ENCODE measurements around the gene HIVEP1.

The HIVEP1 gene

DNA sequence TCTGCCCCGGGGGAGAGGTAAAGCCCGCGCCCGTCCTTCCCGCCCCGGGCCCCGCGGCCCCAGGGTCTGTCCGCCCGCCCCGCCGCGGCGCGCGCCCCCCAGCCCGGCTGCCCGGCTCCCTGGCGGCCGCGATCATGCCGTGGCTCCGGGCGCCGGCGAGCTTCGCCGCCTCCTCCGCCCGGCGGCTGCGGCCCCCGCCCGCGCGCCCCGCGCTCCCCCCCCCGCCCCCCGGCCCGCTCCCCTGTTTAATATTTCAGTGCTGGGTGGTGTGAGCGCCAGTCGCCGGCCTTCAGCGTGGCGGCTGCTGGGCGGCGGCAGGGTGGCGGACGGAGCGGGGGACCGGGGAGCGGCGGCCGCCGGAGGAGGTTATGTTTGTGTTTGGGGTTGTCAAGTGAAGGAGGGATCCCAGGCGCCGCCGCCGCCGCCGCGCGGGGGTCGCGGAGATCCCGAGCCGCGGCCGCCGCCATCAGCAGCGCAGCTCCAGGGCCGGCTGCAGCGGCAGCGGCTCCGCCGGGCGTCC lies at the start of gene HIVEP1:
Gene HIVEP1 (plus strand): TSS at position 275 of the 520 bp plus-strand sequence. CDS start 3,317 bp downstream, outside the sequence.
- Histone ChIP-seq H3K27ac (ENCODE audit: low read depth, low read length) (peak within 1 kb of the TSS; percentile 99), H3K27me3 (ENCODE audit: control insufficient read depth in 5 of 5, insufficient read depth in 4 of 5, low read length in 5 of 5) (no peaks in the 10 kb centered on the region), H3K4me3 (ENCODE audit: low read depth in 1 of 5, low read length in 5 of 5) (peak within 1 kb of the TSS; percentile 75 to 96 (median 85)), H3K9ac (ENCODE audit: low read length in 5 of 5) (peak within 1 kb of the TSS in 4 of 5 donors; percentile 66 to 89 (median 76)), H3K4me1 (ENCODE audit: control insufficient read depth in 5 of 5, insufficient read depth in 5 of 5, low read length in 5 of 5) (peaks cover 11 to 37% (median 28%) of the 10 kb centered on the region in 5 donors), H3K36me3 (ENCODE audit: control insufficient read depth in 5 of 5, insufficient read depth in 5 of 5, low read length in 5 of 5) (peaks cover 0 to 7% (median 4%) of the 10 kb centered on the region in 5 donors), H3K9me3 (ENCODE audit: control insufficient read depth in 5 of 5, low read length in 5 of 5) (peaks cover 0 to 3% (median 0%) of the 10 kb centered on the region in 5 donors)

DNA sequence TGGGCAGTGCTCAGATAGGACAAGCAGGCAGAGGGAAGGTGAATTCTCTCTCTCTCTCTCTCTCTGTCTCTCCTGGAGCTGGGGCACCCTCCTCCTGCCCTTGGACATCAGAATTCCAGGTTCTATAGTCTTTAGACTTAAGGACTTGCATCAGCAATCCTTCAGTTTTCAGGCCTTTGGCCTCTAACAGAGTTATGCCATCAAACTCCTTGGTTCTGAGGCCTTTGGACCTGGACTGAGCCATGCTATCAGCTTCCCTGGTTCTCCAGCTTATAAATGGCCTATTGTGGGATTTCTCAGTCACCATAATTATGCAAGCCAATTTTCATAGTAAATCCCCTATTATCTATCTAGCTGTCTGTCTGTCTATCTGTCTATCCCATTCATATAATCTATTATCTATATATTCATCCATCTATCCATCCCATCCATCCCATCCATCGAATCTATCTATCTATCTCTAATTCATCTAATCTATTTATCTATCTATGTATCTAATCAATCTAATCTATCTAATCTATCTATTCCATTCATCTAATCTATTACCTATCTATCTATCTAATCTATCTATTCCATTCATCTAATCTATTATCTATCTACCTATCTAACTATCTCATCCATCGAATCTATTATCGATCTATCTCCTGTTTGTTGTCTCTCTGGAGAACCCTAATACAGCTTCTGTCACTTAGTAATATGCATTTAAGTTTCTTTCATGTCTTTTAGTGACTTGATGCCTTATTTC lies 48.2 kb upstream of the HIVEP1 start:
- H3K36me3 ChIP-seq (ENCODE audit: control insufficient read depth in 5 of 5, insufficient read depth in 5 of 5, low read length in 5 of 5): no peaks in the 10 kb centered on the region
- H3K9me3 ChIP-seq (ENCODE audit: control insufficient read depth in 5 of 5, low read length in 5 of 5): peaks cover 0 to 3% (median 0%) of the 10 kb centered on the region in 5 donors
- H3K4me3 ChIP-seq (ENCODE audit: low read depth in 1 of 5, low read length in 5 of 5): no peak overlapping the region
- H3K9ac ChIP-seq (ENCODE audit: low read length in 5 of 5): no peak overlapping the region
- H3K4me1 ChIP-seq (ENCODE audit: control insufficient read depth in 5 of 5, insufficient read depth in 5 of 5, low read length in 5 of 5): peaks cover 0 to 6% (median 3%) of the 10 kb centered on the region in 5 donors
- no peak overlapping the region for H3K27ac ChIP-seq (ENCODE audit: low read depth, low read length)
- H3K27me3 ChIP-seq (ENCODE audit: control insufficient read depth in 5 of 5, insufficient read depth in 4 of 5, low read length in 5 of 5): no peaks in the 10 kb centered on the region

DNA sequence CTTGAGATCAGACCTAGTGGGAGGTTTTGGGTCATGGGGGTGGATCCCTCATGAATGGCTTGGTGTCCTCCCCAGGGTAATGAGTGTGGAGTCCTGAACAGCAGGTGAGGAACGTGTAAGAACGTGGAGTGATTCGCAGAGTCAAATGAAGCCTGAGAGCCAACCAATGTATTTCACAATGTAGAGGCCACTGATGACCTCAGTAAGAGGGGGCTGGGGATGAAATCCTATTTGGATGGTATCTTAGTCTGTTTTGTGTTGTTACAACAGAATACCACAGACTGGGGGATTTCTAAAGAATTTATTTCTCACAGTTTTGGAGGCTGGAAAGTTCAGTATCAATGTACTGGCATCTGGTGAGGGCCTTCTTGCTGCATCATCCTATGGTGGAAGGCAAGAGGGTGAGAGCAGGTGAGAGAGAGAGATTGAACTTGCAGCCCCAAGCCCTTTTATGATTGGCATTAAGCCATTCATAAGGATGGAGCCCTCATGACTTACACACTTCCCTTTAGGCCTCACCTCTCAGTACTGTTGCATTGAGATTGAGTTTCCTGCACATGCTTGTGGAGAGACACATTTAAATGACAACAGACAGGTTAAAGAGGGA lies 47.3 kb upstream of the HIVEP1 start:
- Histone ChIP-seq H3K36me3 (ENCODE audit: control insufficient read depth in 5 of 5, insufficient read depth in 5 of 5, low read length in 5 of 5) (no peaks in the 10 kb centered on the region), H3K4me3 (ENCODE audit: low read depth in 1 of 5, low read length in 5 of 5) (no peak overlapping the region), H3K27ac (ENCODE audit: low read depth, low read length) (no peak overlapping the region), H3K4me1 (ENCODE audit: control insufficient read depth in 5 of 5, insufficient read depth in 5 of 5, low read length in 5 of 5) (peaks cover 0 to 12% (median 9%) of the 10 kb centered on the region in 5 donors), H3K27me3 (ENCODE audit: control insufficient read depth in 5 of 5, insufficient read depth in 4 of 5, low read length in 5 of 5) (no peaks in the 10 kb centered on the region), H3K9me3 (ENCODE audit: control insufficient read depth in 5 of 5, low read length in 5 of 5) (peaks cover 0 to 3% (median 0%) of the 10 kb centered on the region in 5 donors), H3K9ac (ENCODE audit: low read length in 5 of 5) (no peak overlapping the region)

GRCh38 chr6:11965499-11965898 lies 46.6 kb upstream of the HIVEP1 start:
- peaks cover 0 to 3% (median 0%) of the 10 kb centered on the region in 5 donors for H3K9me3 ChIP-seq (ENCODE audit: control insufficient read depth in 5 of 5, low read length in 5 of 5)
- H3K4me3 ChIP-seq (ENCODE audit: low read depth in 1 of 5, low read length in 5 of 5): no peak overlapping the region
- H3K27me3 ChIP-seq (ENCODE audit: control insufficient read depth in 5 of 5, insufficient read depth in 4 of 5, low read length in 5 of 5): no peaks in the 10 kb centered on the region
- H3K36me3 ChIP-seq (ENCODE audit: control insufficient read depth in 5 of 5, insufficient read depth in 5 of 5, low read length in 5 of 5): no peaks in the 10 kb centered on the region
- H3K27ac ChIP-seq (ENCODE audit: low read depth, low read length): no peak overlapping the region
- H3K9ac ChIP-seq (ENCODE audit: low read length in 5 of 5): no peak overlapping the region
- peaks cover 0 to 12% (median 9%) of the 10 kb centered on the region in 5 donors for H3K4me1 ChIP-seq (ENCODE audit: control insufficient read depth in 5 of 5, insufficient read depth in 5 of 5, low read length in 5 of 5)

- Histone ChIP-seq H3K4me1 (ENCODE audit: control insufficient read depth in 5 of 5, insufficient read depth in 5 of 5, low read length in 5 of 5) (peaks cover 0 to 12% (median 9%) of the 10 kb centered on the region in 5 donors), H3K27ac (ENCODE audit: low read depth, low read length) (no peak overlapping the region), H3K9me3 (ENCODE audit: control insufficient read depth in 5 of 5, low read length in 5 of 5) (peaks cover 0 to 3% (median 0%) of the 10 kb centered on the region in 5 donors), H3K9ac (ENCODE audit: low read length in 5 of 5) (no peak overlapping the region), H3K4me3 (ENCODE audit: low read depth in 1 of 5, low read length in 5 of 5) (no peak overlapping the region), H3K36me3 (ENCODE audit: control insufficient read depth in 5 of 5, insufficient read depth in 5 of 5, low read length in 5 of 5) (no peaks in the 10 kb centered on the region), H3K27me3 (ENCODE audit: control insufficient read depth in 5 of 5, insufficient read depth in 4 of 5, low read length in 5 of 5) (no peaks in the 10 kb centered on the region)
Observed at GRCh38 chr6:11968241-11968806, 43.8 kb upstream of the HIVEP1 start.

- Histone ChIP-seq H3K36me3 (ENCODE audit: control insufficient read depth in 5 of 5, insufficient read depth in 5 of 5, low read length in 5 of 5) (no peaks in the 10 kb centered on the region), H3K4me3 (ENCODE audit: low read depth in 1 of 5, low read length in 5 of 5) (peak overlapping the region in 3 of 5 donors; percentile 16 to 35 (median 25)), H3K9ac (ENCODE audit: low read length in 5 of 5) (no peak overlapping the region), H3K9me3 (ENCODE audit: control insufficient read depth in 5 of 5, low read length in 5 of 5) (peaks cover 0 to 3% (median 0%) of the 10 kb centered on the region in 5 donors), H3K27me3 (ENCODE audit: control insufficient read depth in 5 of 5, insufficient read depth in 4 of 5, low read length in 5 of 5) (no peaks in the 10 kb centered on the region), H3K4me1 (ENCODE audit: control insufficient read depth in 5 of 5, insufficient read depth in 5 of 5, low read length in 5 of 5) (peaks cover 0 to 12% (median 9%) of the 10 kb centered on the region in 5 donors), H3K27ac (ENCODE audit: low read depth, low read length) (peak overlapping the region; percentile 27)
Observed at GRCh38 chr6:11969092-11969491, 43.0 kb upstream of the HIVEP1 start.

DNA sequence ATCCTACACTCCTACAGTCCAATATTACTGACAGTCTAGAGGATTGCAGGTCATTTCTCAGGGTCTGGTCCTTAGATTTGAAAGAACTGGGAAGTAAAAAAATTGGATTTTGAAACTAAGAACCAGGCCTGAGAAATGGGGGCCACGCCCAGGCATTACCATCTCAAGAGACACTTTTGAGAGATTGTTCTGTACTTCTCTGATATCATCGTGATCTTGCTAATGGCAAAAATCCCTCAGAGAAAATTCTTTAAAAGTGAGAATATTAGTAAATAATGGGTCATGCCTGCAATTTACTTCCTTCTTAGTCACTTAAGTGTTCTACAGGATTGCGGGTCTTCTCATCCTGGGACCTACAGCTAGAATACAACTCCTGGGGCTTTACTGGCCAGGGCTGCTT lies 42.0 kb upstream of the HIVEP1 start:
- Histone ChIP-seq H3K27me3 (ENCODE audit: control insufficient read depth in 5 of 5, insufficient read depth in 4 of 5, low read length in 5 of 5) (no peaks in the 10 kb centered on the region), H3K4me3 (ENCODE audit: low read depth in 1 of 5, low read length in 5 of 5) (no peak overlapping the region), H3K9ac (ENCODE audit: low read length in 5 of 5) (no peak overlapping the region), H3K9me3 (ENCODE audit: control insufficient read depth in 5 of 5, low read length in 5 of 5) (peaks cover 0 to under 1% (median 0%) of the 10 kb centered on the region in 5 donors), H3K4me1 (ENCODE audit: control insufficient read depth in 5 of 5, insufficient read depth in 5 of 5, low read length in 5 of 5) (peaks cover 0 to 12% (median 9%) of the 10 kb centered on the region in 5 donors), H3K27ac (ENCODE audit: low read depth, low read length) (no peak overlapping the region), H3K36me3 (ENCODE audit: control insufficient read depth in 5 of 5, insufficient read depth in 5 of 5, low read length in 5 of 5) (no peaks in the 10 kb centered on the region)

DNA sequence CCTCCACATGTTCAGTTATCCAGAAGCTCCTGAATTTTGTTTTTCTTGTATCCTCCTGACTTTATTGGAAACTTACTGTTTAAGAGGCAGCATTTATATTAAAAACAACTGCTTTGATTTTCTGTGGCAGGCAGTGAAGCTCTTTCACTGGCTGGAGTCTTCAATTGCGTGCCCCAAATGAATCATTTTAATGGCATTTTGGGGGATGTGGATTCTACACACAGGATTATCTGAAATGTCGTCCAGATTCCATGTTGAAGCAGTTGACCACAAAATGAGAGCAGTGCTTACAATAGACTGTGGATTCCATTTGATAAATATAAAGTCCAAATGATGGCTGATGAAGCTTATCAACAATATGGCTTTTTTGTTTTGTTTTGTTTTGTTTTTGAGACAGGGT lies 41.0 kb upstream of the HIVEP1 start:
- no peak overlapping the region for H3K9ac ChIP-seq (ENCODE audit: low read length in 5 of 5)
- H3K4me1 ChIP-seq (ENCODE audit: control insufficient read depth in 5 of 5, insufficient read depth in 5 of 5, low read length in 5 of 5): peaks cover 0 to 13% (median 9%) of the 10 kb centered on the region in 5 donors
- H3K4me3 ChIP-seq (ENCODE audit: low read depth in 1 of 5, low read length in 5 of 5): no peak overlapping the region
- no peaks in the 10 kb centered on the region for H3K36me3 ChIP-seq (ENCODE audit: control insufficient read depth in 5 of 5, insufficient read depth in 5 of 5, low read length in 5 of 5)
- H3K27ac ChIP-seq (ENCODE audit: low read depth, low read length): no peak overlapping the region
- no peaks in the 10 kb centered on the region for H3K9me3 ChIP-seq (ENCODE audit: control insufficient read depth in 5 of 5, low read length in 5 of 5)
- no peaks in the 10 kb centered on the region for H3K27me3 ChIP-seq (ENCODE audit: control insufficient read depth in 5 of 5, insufficient read depth in 4 of 5, low read length in 5 of 5)

GRCh38 chr6:11972270-11972669 lies 39.8 kb upstream of the HIVEP1 start:
- no peaks in the 10 kb centered on the region for H3K27me3 ChIP-seq (ENCODE audit: control insufficient read depth in 5 of 5, insufficient read depth in 4 of 5, low read length in 5 of 5)
- H3K4me3 ChIP-seq (ENCODE audit: low read depth in 1 of 5, low read length in 5 of 5): no peak overlapping the region

GRCh38 chr6:11972806-11973205 lies 39.3 kb upstream of the HIVEP1 start:
- Histone ChIP-seq H3K9me3 (ENCODE audit: control insufficient read depth in 5 of 5, low read length in 5 of 5) (no peaks in the 10 kb centered on the region), H3K9ac (ENCODE audit: low read length in 5 of 5) (no peak overlapping the region), H3K27ac (ENCODE audit: low read depth, low read length) (no peak overlapping the region), H3K4me3 (ENCODE audit: low read depth in 1 of 5, low read length in 5 of 5) (no peak overlapping the region), H3K27me3 (ENCODE audit: control insufficient read depth in 5 of 5, insufficient read depth in 4 of 5, low read length in 5 of 5) (no peaks in the 10 kb centered on the region), H3K36me3 (ENCODE audit: control insufficient read depth in 5 of 5, insufficient read depth in 5 of 5, low read length in 5 of 5) (no peaks in the 10 kb centered on the region), H3K4me1 (ENCODE audit: control insufficient read depth in 5 of 5, insufficient read depth in 5 of 5, low read length in 5 of 5) (peaks cover 0 to 13% (median 9%) of the 10 kb centered on the region in 5 donors)

More at GRCh38 chr6:11972270-11972669, 39.8 kb upstream of the HIVEP1 start:
- H3K9me3 ChIP-seq (ENCODE audit: control insufficient read depth in 5 of 5, low read length in 5 of 5): no peaks in the 10 kb centered on the region
- H3K4me1 ChIP-seq (ENCODE audit: control insufficient read depth in 5 of 5, insufficient read depth in 5 of 5, low read length in 5 of 5): peaks cover 0 to 13% (median 9%) of the 10 kb centered on the region in 5 donors
- H3K36me3 ChIP-seq (ENCODE audit: control insufficient read depth in 5 of 5, insufficient read depth in 5 of 5, low read length in 5 of 5): no peaks in the 10 kb centered on the region
- H3K9ac ChIP-seq (ENCODE audit: low read length in 5 of 5): no peak overlapping the region
- H3K27ac ChIP-seq (ENCODE audit: low read depth, low read length): no peak overlapping the region

Measured in subcutaneous abdominal adipose tissue (tissue), 5 donors.